Measurements from ENCODE around the gene ACIN1. TPM values are rescaled to one million over a fixed set of nuclear protein-coding genes. Genes with fewer than 3 reads are reported as not detected.

Gene ACIN1
- total RNA-seq, 1 experiment from 2014 or later, result 181 TPM

GRCh38 chr14:23141706-23142444 is 46.9 kb upstream of the ACIN1 start:
- no peak for DNase-seq
- CTCF ChIA-PET, result interaction anchor here (0.5 to 1.2 kb wide), 2 partner anchors 8 to 9 kb away, joined by 4 read pairs; no protein-coding TSS in a partner anchor
- intact Hi-C loops (cut with micrococcal nuclease; ENCODE audit: unreplicated experiment), result no loop called here
- Mint-ChIP-seq H3K9me3 (ENCODE audit: low read depth, unreplicated experiment) (no peaks in the 10 kb centered on the region), H3K27ac (ENCODE audit: unreplicated experiment) (no peak overlapping the region), H3K27me3 (ENCODE audit: unreplicated experiment) (peaks cover 95% of the 10 kb centered on the region), H3K36me3 (ENCODE audit: insufficient read depth, unreplicated experiment) (no peaks in the 10 kb centered on the region), H3K4me3 (ENCODE audit: low read depth, unreplicated experiment) (no peak overlapping the region), H3K4me1 (ENCODE audit: low read depth, unreplicated experiment) (no peaks in the 10 kb centered on the region)
- TF ChIP-seq, protein P1, sequence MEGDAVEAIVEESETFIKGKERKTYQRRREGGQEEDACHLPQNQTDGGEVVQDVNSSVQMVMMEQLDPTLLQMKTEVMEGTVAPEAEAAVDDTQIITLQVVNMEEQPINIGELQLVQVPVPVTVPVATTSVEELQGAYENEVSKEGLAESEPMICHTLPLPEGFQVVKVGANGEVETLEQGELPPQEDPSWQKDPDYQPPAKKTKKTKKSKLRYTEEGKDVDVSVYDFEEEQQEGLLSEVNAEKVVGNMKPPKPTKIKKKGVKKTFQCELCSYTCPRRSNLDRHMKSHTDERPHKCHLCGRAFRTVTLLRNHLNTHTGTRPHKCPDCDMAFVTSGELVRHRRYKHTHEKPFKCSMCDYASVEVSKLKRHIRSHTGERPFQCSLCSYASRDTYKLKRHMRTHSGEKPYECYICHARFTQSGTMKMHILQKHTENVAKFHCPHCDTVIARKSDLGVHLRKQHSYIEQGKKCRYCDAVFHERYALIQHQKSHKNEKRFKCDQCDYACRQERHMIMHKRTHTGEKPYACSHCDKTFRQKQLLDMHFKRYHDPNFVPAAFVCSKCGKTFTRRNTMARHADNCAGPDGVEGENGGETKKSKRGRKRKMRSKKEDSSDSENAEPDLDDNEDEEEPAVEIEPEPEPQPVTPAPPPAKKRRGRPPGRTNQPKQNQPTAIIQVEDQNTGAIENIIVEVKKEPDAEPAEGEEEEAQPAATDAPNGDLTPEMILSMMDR (IDR thresholded peaks at IDR 0.05; ENCODE audit: unreplicated experiment), result no peak
- BruUV-seq (replicated peaks), result no TSS peak

- TF ChIP-seq, protein P1 (IDR thresholded peaks at IDR 0.05; ENCODE audit: unreplicated experiment), result no peak
- intact Hi-C loops (cut with micrococcal nuclease; ENCODE audit: unreplicated experiment), result no loop called here
- Mint-ChIP-seq H3K36me3 (ENCODE audit: insufficient read depth, unreplicated experiment) (no peaks in the 10 kb centered on the region), H3K27me3 (ENCODE audit: unreplicated experiment) (peaks cover 92% of the 10 kb centered on the region), H3K4me3 (ENCODE audit: low read depth, unreplicated experiment) (no peak overlapping the region), H3K27ac (ENCODE audit: unreplicated experiment) (no peak overlapping the region), H3K9me3 (ENCODE audit: low read depth, unreplicated experiment) (no peaks in the 10 kb centered on the region), H3K4me1 (ENCODE audit: low read depth, unreplicated experiment) (no peaks in the 10 kb centered on the region)
- CTCF ChIA-PET, result no interaction called here
- no TSS peak for BruUV-seq (replicated peaks)
- no peak for DNase-seq
These were observed 45.4 kb upstream of the ACIN1 start for GRCh38 chr14:23140371-23140770.

- no peak overlapping the region for H3K4me3 Mint-ChIP-seq (ENCODE audit: low read depth, unreplicated experiment)
- CTCF ChIA-PET, result no interaction called here
- H3K27me3 Mint-ChIP-seq (ENCODE audit: unreplicated experiment), result peaks cover 88% of the 10 kb centered on the region
- intact Hi-C loops (cut with micrococcal nuclease; ENCODE audit: unreplicated experiment), result no loop called here
- H3K9me3 Mint-ChIP-seq (ENCODE audit: low read depth, unreplicated experiment), result no peaks in the 10 kb centered on the region
- BruUV-seq (replicated peaks), result no TSS peak
- no peak overlapping the region for H3K27ac Mint-ChIP-seq (ENCODE audit: unreplicated experiment)
- no peaks in the 10 kb centered on the region for H3K4me1 Mint-ChIP-seq (ENCODE audit: low read depth, unreplicated experiment)
- no peaks in the 10 kb centered on the region for H3K36me3 Mint-ChIP-seq (ENCODE audit: insufficient read depth, unreplicated experiment)
- TF ChIP-seq, protein P1 (IDR thresholded peaks at IDR 0.05; ENCODE audit: unreplicated experiment), result no peak
- no peak for DNase-seq
These were observed 44.9 kb upstream of the ACIN1 start for GRCh38 chr14:23139874-23140273.

- CTCF ChIA-PET, result interaction anchor here (0.6 to 1.2 kb wide), 2 partner anchors 17 to 62 kb away, joined by 4 to 6 read pairs; no protein-coding TSS in a partner anchor
- TF ChIP-seq, protein P1 (IDR thresholded peaks at IDR 0.05; ENCODE audit: unreplicated experiment), result no peak
- no peak for DNase-seq
- H3K27me3 Mint-ChIP-seq (ENCODE audit: unreplicated experiment), result peaks cover 72% of the 10 kb centered on the region
- no TSS peak for BruUV-seq (replicated peaks)
- no peaks in the 10 kb centered on the region for H3K36me3 Mint-ChIP-seq (ENCODE audit: insufficient read depth, unreplicated experiment)
- intact Hi-C loops (cut with micrococcal nuclease; ENCODE audit: unreplicated experiment), result no loop called here
- H3K9me3 Mint-ChIP-seq (ENCODE audit: low read depth, unreplicated experiment), result no peaks in the 10 kb centered on the region
- H3K4me1 Mint-ChIP-seq (ENCODE audit: low read depth, unreplicated experiment), result no peaks in the 10 kb centered on the region
- no peak overlapping the region for H3K4me3 Mint-ChIP-seq (ENCODE audit: low read depth, unreplicated experiment)
- H3K27ac Mint-ChIP-seq (ENCODE audit: unreplicated experiment), result no peak overlapping the region
These were observed 43.0 kb upstream of the ACIN1 start for GRCh38 chr14:23137813-23138535.

All from Calu3 (cell line).